Mesodermal cell (in vitro differentiated cells): ENCODE measurements around the gene EFNB2.

Source experiments
- H3K27ac ChIP-seq: 2 replicates; pipeline ENCODE4 v1.7.0; 2013; ENCODE audit warnings: mild to moderate bottlenecking, low read depth, low read length, moderate library complexity; ENCODE audit not compliant: severe bottlenecking
- H3K36me3 ChIP-seq: 2 replicates; pipeline ENCODE4 v1.7.1; 2013; ENCODE audit warnings: mild to moderate bottlenecking, low read length, moderate library complexity; ENCODE audit not compliant: control insufficient read depth, insufficient read depth
- H3K4me1 ChIP-seq: one replicate; pipeline ENCODE4 v1.7.1; 2013; ENCODE audit warnings: mild to moderate bottlenecking, low read length; ENCODE audit not compliant: insufficient read depth, control insufficient read depth, poor library complexity, severe bottlenecking
- H3K4me3 ChIP-seq: 2 replicates; pipeline ENCODE4 v1.7.0; 2013; ENCODE audit warnings: low read length, control low read depth, mild to moderate bottlenecking; ENCODE audit not compliant: insufficient read depth, poor library complexity, severe bottlenecking; ENCODE audit errors: extremely low read depth
- H3K9me3 ChIP-seq: 2 replicates; pipeline ENCODE4 v1.7.1; 2013; ENCODE audit warnings: mild to moderate bottlenecking, low read length, moderate library complexity; ENCODE audit not compliant: control insufficient read depth
- WGBS, 2 experiments: methylation state at CpG; one replicate each; pipeline ENCODE4 v1.1.5; 2013; ENCODE audit warnings: missing lambda C conversion rate in 2 of 2; ENCODE audit not compliant: insufficient coverage in 2 of 2; 5-methylcytosine and 5-hydroxymethylcytosine counted together

The EFNB2 gene

DNA sequence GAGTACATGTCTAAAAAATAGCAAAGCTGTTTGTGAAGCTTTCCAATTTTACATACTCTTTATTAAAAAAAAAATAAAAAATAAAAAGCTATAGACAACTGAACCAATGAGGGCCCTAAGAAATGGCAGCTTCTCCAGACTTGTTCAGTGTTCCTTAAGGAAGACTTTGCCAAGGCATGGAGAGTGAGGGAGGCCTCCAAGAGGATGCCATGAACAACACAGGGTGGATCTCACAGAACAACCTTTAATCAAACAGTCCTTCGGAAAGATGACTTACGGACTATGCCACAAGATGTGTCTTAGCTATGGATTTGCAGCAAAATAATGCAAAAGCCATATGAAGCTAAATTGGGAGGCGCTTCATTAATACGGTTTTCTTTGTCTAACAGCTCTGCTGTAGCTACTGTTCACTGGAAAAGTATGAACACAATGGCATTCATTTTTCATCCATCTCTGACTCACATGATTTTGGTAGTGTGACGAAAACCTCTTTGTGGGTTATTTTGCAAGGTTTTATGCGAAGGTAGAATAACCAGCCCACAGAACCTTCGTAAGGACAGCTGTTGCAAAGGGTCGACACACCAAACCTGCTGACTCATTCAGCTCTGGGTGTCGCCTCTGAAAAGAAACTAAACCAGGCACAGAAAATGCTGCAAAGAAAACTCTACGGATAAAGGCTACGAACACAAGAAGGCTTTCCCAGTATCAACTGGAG, 27.7 kb downstream of the EFNB2 start:
- peak overlapping the region; percentile 50 for H3K27ac ChIP-seq
- H3K36me3 ChIP-seq = peaks cover 82% of the 10 kb centered on the region
- H3K9me3 ChIP-seq = no peaks in the 10 kb centered on the region
- WGBS, 2 experiments = 74 to 88% methylated on average over 7 to 9 of the region's 11 CpGs
- H3K4me3 ChIP-seq = no peak overlapping the region
- peaks cover 13% of the 10 kb centered on the region for H3K4me1 ChIP-seq

DNA sequence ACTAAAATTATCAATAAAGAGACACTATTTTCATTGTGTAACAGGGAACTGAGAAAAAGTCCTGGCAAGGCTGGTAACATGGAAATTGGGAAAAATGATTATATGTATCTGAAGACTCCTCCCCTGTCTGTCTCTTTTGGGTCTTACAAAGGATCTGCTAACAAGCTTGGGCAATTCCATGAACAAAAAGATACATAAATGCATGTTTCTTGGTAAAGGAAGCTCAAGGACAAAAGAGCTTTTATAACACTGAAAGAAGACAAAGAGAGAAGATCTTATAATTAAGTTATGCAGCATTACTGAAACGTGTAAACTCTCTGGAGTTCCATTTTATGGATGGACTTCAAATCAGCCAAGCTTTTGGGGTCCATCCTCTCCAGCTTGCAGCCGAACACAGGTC, 29.2 kb downstream of the EFNB2 start:
- peaks cover 80% of the 10 kb centered on the region for H3K36me3 ChIP-seq
- no peak overlapping the region for H3K27ac ChIP-seq
- H3K4me1 ChIP-seq = peaks cover 12% of the 10 kb centered on the region
- no peaks in the 10 kb centered on the region for H3K9me3 ChIP-seq
- WGBS, 2 experiments = 83 to 100% methylated on average over 1 of the region's 2 CpGs
- no peak overlapping the region for H3K4me3 ChIP-seq

DNA sequence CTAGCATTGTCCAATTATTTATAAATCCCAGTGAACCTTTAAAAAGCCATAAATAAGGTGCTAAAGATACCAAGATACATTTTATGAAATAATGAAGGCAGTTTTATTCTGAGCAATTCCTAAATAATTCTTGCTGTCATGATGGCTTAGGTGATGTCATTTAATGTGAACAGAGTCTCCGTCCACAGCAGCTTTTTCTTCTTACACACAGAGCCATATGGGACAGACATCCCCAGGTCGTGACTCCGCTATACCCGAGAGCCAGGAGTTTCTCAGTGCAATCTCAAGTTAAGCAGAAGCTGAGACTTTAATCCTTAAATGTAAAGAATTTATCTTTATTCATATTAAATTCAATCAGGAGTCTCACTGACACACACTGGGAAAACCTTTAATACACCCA, 29.7 kb downstream of the EFNB2 start:
- Histone ChIP-seq H3K4me3 (no peak overlapping the region), H3K36me3 (peaks cover 76% of the 10 kb centered on the region), H3K9me3 (no peaks in the 10 kb centered on the region), H3K4me1 (peaks cover 12% of the 10 kb centered on the region), H3K27ac (no peak overlapping the region)
- WGBS, 2 experiments = 100% methylated on average over 1 of the region's 4 CpGs; no CpG with 5 or more reads in 1 of the 2 experiments

GRCh38 chr13:106505295-106505694, 30.2 kb downstream of the EFNB2 start:
- WGBS, 2 experiments = 100% methylated on average over 4 of the region's 4 CpGs; no CpG with 5 or more reads in 1 of the 2 experiments
- Histone ChIP-seq H3K36me3 (peaks cover 72% of the 10 kb centered on the region), H3K4me1 (peaks cover 16% of the 10 kb centered on the region), H3K27ac (no peak overlapping the region), H3K9me3 (no peaks in the 10 kb centered on the region), H3K4me3 (no peak overlapping the region)

GRCh38 chr13:106503730-106504453, 31.6 kb downstream of the EFNB2 start:
- H3K4me3 ChIP-seq = no peak overlapping the region
- no peaks in the 10 kb centered on the region for H3K9me3 ChIP-seq
- no peak overlapping the region for H3K27ac ChIP-seq
- peaks cover 26% of the 10 kb centered on the region for H3K4me1 ChIP-seq
- WGBS, 2 experiments = 98 to 100% methylated on average over 7 to 8 of the region's 9 CpGs
- H3K36me3 ChIP-seq = peaks cover 62% of the 10 kb centered on the region

GRCh38 chr13:106503272-106503671, 32.2 kb downstream of the EFNB2 start:
- Histone ChIP-seq H3K4me3 (no peak overlapping the region), H3K36me3 (peaks cover 64% of the 10 kb centered on the region), H3K9me3 (no peaks in the 10 kb centered on the region), H3K27ac (no peak overlapping the region), H3K4me1 (peaks cover 26% of the 10 kb centered on the region)
- 91 to 95% methylated on average over 3 to 4 of the region's 5 CpGs for WGBS, 2 experiments

- Histone ChIP-seq H3K4me3 (no peak overlapping the region), H3K27ac (no peak overlapping the region), H3K36me3 (peaks cover 49% of the 10 kb centered on the region), H3K9me3 (no peaks in the 10 kb centered on the region), H3K4me1 (peaks cover 26% of the 10 kb centered on the region)
- WGBS, 2 experiments = 96 to 99% methylated on average over 5 to 6 of the region's 6 CpGs
Measured at GRCh38 chr13:106500445-106500844, 35.0 kb downstream of the EFNB2 start.

- WGBS, 2 experiments = 100% methylated on average over 1 of the region's 4 CpGs
- Histone ChIP-seq H3K4me1 (peaks cover 26% of the 10 kb centered on the region), H3K9me3 (no peaks in the 10 kb centered on the region), H3K27ac (no peak overlapping the region), H3K36me3 (peaks cover 49% of the 10 kb centered on the region), H3K4me3 (no peak overlapping the region)
Measured at GRCh38 chr13:106499896-106500295, 35.6 kb downstream of the EFNB2 start.

DNA sequence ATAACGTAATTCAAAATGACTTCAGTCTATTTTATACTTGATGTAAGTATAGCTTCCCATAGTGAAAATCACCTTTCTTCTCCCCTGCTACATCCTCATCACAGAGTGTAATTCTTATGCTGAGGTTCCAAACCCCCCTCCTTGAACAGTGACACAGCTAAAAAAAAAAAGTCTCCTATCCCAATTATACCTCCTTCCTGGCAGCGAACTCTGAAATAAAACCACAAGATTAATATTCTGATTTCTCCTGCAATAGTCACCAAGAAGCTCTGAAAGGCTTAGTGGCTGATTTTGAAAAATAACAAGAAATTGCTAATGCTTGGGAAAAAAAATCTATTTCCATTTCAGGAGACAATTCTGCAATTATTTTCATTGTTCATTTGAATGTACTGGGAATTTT, 36.3 kb downstream of the EFNB2 start:
- no CpG with 5 or more reads among the region's 2 CpGs for WGBS, 2 experiments
- Histone ChIP-seq H3K36me3 (peaks cover 50% of the 10 kb centered on the region), H3K4me1 (peaks cover 26% of the 10 kb centered on the region), H3K4me3 (no peak overlapping the region), H3K27ac (no peak overlapping the region), H3K9me3 (no peaks in the 10 kb centered on the region)

DNA sequence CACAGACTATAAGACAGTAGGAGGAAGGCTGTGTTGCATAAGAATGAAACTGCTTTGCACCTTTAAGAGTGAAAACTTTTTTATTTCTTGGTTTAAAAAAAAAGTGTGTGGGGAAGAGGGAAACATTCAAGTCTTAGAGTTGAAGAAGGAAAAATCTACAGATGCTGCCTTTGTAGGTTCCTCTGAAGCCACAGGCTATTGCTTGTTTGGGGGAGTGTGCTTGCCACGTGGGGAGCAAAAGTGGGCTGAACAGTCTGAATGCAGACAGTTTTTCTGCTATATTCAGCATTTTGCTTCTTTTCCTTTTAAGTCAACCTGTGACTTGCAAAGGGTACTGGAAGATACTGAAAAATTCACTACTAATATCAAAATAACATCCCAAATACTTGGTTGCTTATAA, 36.9 kb downstream of the EFNB2 start:
- no CpG with 5 or more reads among the region's 1 CpG for WGBS, 2 experiments
- Histone ChIP-seq H3K27ac (no peak overlapping the region), H3K4me1 (peaks cover 26% of the 10 kb centered on the region), H3K36me3 (peaks cover 52% of the 10 kb centered on the region), H3K9me3 (no peaks in the 10 kb centered on the region), H3K4me3 (no peak overlapping the region)

DNA sequence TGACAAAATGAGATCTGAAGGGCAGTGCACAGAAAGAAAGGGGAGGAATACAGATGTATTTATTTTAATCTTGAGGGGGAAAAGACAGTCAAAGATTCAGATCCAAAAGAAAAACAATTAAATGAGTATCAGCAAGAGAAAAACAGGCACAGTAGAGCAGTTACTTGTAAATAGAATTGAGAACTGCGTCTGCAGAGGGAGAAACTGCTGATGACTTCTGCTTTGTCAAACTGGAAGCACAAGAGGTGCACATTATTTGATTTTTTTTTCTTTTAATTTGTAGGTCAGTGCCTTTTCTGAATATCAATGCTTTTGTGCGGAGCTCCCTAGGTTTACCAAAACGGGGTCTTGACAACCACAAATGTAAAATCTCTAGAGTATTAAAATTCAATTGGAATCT, 37.3 kb downstream of the EFNB2 start:
- peaks cover 26% of the 10 kb centered on the region for H3K4me1 ChIP-seq
- peak overlapping the region; percentile 39 for H3K27ac ChIP-seq
- no peak overlapping the region for H3K4me3 ChIP-seq
- WGBS, 2 experiments = 50 to 67% methylated on average over 1 of the region's 3 CpGs
- H3K9me3 ChIP-seq = no peaks in the 10 kb centered on the region
- peaks cover 52% of the 10 kb centered on the region for H3K36me3 ChIP-seq
